Measurements from ENCODE around the gene ATP11A. TPM values are rescaled to one million over a fixed set of nuclear protein-coding genes. Genes with fewer than 3 reads are reported as not detected.

ATP11A gene
- total and polyA plus RNA-seq, 4 donors, result 3.1 to 68.1 (median 28.6) TPM

- Histone ChIP-seq H3K27me3 (ENCODE audit: control insufficient read depth in 1 of 2, insufficient read depth in 2 of 2, low read length in 1 of 2) (no peaks in the 10 kb centered on the region), H3K4me3 (ENCODE audit: low read length in 2 of 2) (no peak overlapping the region), H3K27ac (ENCODE audit: low read depth in 1 of 2, low read length in 2 of 2) (no peak overlapping the region), H3K36me3 (ENCODE audit: control insufficient read depth in 1 of 2, insufficient read depth in 2 of 2, low read length in 1 of 2) (peaks cover 0 to 8% of the 10 kb centered on the region in 2 donors), H3K9me3 (ENCODE audit: control insufficient read depth, low read length) (no peaks in the 10 kb centered on the region), H3K4me1 (ENCODE audit: control insufficient read depth in 1 of 2, insufficient read depth in 2 of 2, low read length in 2 of 2) (no peaks in the 10 kb centered on the region)
- DNase-seq (no peak), ATAC-seq (ENCODE audit: low FRiP score) (no peak)
- 94 to 97% methylated on average over 19 of the region's 19 CpGs for WGBS, 2 donors
- intact Hi-C loops (cut with DNase I), result no loop called here
Observed at GRCh38 chr13:112828082-112828699, 138.4 kb downstream of the ATP11A start.

GRCh38 chr13:112828756-112829155 is 138.9 kb downstream of the ATP11A start:
- 93 to 96% methylated on average over 15 of the region's 15 CpGs for WGBS, 2 donors
- Histone ChIP-seq H3K4me1 (ENCODE audit: control insufficient read depth in 1 of 2, insufficient read depth in 2 of 2, low read length in 2 of 2) (no peaks in the 10 kb centered on the region), H3K9me3 (ENCODE audit: control insufficient read depth, low read length) (no peaks in the 10 kb centered on the region), H3K4me3 (ENCODE audit: low read length in 2 of 2) (no peak overlapping the region), H3K27me3 (ENCODE audit: control insufficient read depth in 1 of 2, insufficient read depth in 2 of 2, low read length in 1 of 2) (no peaks in the 10 kb centered on the region), H3K36me3 (ENCODE audit: control insufficient read depth in 1 of 2, insufficient read depth in 2 of 2, low read length in 1 of 2) (peaks cover 0 to 8% of the 10 kb centered on the region in 2 donors), H3K27ac (ENCODE audit: low read depth in 1 of 2, low read length in 2 of 2) (no peak overlapping the region)
- intact Hi-C loops (cut with DNase I), result no loop called here
- ATAC-seq (ENCODE audit: low FRiP score) (no peak), DNase-seq (peak in 1 of 2 donors; percentile 48)

- WGBS, 2 donors, result 95 to 98% methylated on average over 21 of the region's 21 CpGs
- Histone ChIP-seq H3K4me1 (ENCODE audit: control insufficient read depth in 1 of 2, insufficient read depth in 2 of 2, low read length in 2 of 2) (no peaks in the 10 kb centered on the region), H3K27me3 (ENCODE audit: control insufficient read depth in 1 of 2, insufficient read depth in 2 of 2, low read length in 1 of 2) (no peaks in the 10 kb centered on the region), H3K27ac (ENCODE audit: low read depth in 1 of 2, low read length in 2 of 2) (no peak overlapping the region), H3K36me3 (ENCODE audit: control insufficient read depth in 1 of 2, insufficient read depth in 2 of 2, low read length in 1 of 2) (peaks cover 0 to 6% of the 10 kb centered on the region in 2 donors), H3K4me3 (ENCODE audit: low read length in 2 of 2) (no peak overlapping the region), H3K9me3 (ENCODE audit: control insufficient read depth, low read length) (no peaks in the 10 kb centered on the region)
- DNase-seq (peak in 1 of 2 donors; percentile 35), ATAC-seq (ENCODE audit: low FRiP score) (no peak)
- intact Hi-C loops (cut with DNase I), result no loop called here
Observed at GRCh38 chr13:112831196-112831595, 141.4 kb downstream of the ATP11A start.

- Histone ChIP-seq H3K9me3 (ENCODE audit: control insufficient read depth, low read length) (no peaks in the 10 kb centered on the region), H3K36me3 (ENCODE audit: control insufficient read depth in 1 of 2, insufficient read depth in 2 of 2, low read length in 1 of 2) (peaks cover 0 to 6% of the 10 kb centered on the region in 2 donors), H3K4me3 (ENCODE audit: low read length in 2 of 2) (no peak overlapping the region), H3K27ac (ENCODE audit: low read depth in 1 of 2, low read length in 2 of 2) (no peak overlapping the region), H3K27me3 (ENCODE audit: control insufficient read depth in 1 of 2, insufficient read depth in 2 of 2, low read length in 1 of 2) (no peaks in the 10 kb centered on the region), H3K4me1 (ENCODE audit: control insufficient read depth in 1 of 2, insufficient read depth in 2 of 2, low read length in 2 of 2) (no peaks in the 10 kb centered on the region)
- ATAC-seq (ENCODE audit: low FRiP score) (no peak), DNase-seq (peak in 1 of 2 donors; percentile 22)
- intact Hi-C loops (cut with DNase I), result no loop called here
- WGBS, 2 donors, result 93 to 96% methylated on average over 13 of the region's 13 CpGs
Observed at GRCh38 chr13:112831801-112832200, 142.0 kb downstream of the ATP11A start.

- Histone ChIP-seq H3K4me1 (ENCODE audit: control insufficient read depth in 1 of 2, insufficient read depth in 2 of 2, low read length in 2 of 2) (no peaks in the 10 kb centered on the region), H3K36me3 (ENCODE audit: control insufficient read depth in 1 of 2, insufficient read depth in 2 of 2, low read length in 1 of 2) (peaks cover 0 to 6% of the 10 kb centered on the region in 2 donors), H3K9me3 (ENCODE audit: control insufficient read depth, low read length) (no peaks in the 10 kb centered on the region), H3K27me3 (ENCODE audit: control insufficient read depth in 1 of 2, insufficient read depth in 2 of 2, low read length in 1 of 2) (no peaks in the 10 kb centered on the region), H3K4me3 (ENCODE audit: low read length in 2 of 2) (no peak overlapping the region), H3K27ac (ENCODE audit: low read depth in 1 of 2, low read length in 2 of 2) (no peak overlapping the region)
- no peak for ATAC-seq (ENCODE audit: low FRiP score)
- intact Hi-C loops (cut with DNase I), result no loop called here
- peak in 1 of 2 donors; percentile 67 for DNase-seq
- 91 to 94% methylated on average over 23 of the region's 23 CpGs for WGBS, 2 donors
Observed at GRCh38 chr13:112832811-112833210, 143.0 kb downstream of the ATP11A start.

GRCh38 chr13:112833551-112834257 is 143.9 kb downstream of the ATP11A start:
- Histone ChIP-seq H3K4me3 (ENCODE audit: low read length in 2 of 2) (no peak overlapping the region), H3K36me3 (ENCODE audit: control insufficient read depth in 1 of 2, insufficient read depth in 2 of 2, low read length in 1 of 2) (peaks cover 0 to 6% of the 10 kb centered on the region in 2 donors), H3K9me3 (ENCODE audit: control insufficient read depth, low read length) (no peaks in the 10 kb centered on the region), H3K4me1 (ENCODE audit: control insufficient read depth in 1 of 2, insufficient read depth in 2 of 2, low read length in 2 of 2) (no peaks in the 10 kb centered on the region), H3K27ac (ENCODE audit: low read depth in 1 of 2, low read length in 2 of 2) (no peak overlapping the region), H3K27me3 (ENCODE audit: control insufficient read depth in 1 of 2, insufficient read depth in 2 of 2, low read length in 1 of 2) (no peaks in the 10 kb centered on the region)
- WGBS, 2 donors, result 95% methylated on average over 25 of the region's 25 CpGs
- ATAC-seq (ENCODE audit: low FRiP score), result no peak
- intact Hi-C loops (cut with DNase I), result no loop called here
- peak in 1 of 2 donors; percentile 67 for DNase-seq

- Histone ChIP-seq H3K4me3 (ENCODE audit: low read length in 2 of 2) (no peak overlapping the region), H3K27me3 (ENCODE audit: control insufficient read depth in 1 of 2, insufficient read depth in 2 of 2, low read length in 1 of 2) (no peaks in the 10 kb centered on the region), H3K27ac (ENCODE audit: low read depth in 1 of 2, low read length in 2 of 2) (no peak overlapping the region), H3K9me3 (ENCODE audit: control insufficient read depth, low read length) (no peaks in the 10 kb centered on the region), H3K36me3 (ENCODE audit: control insufficient read depth in 1 of 2, insufficient read depth in 2 of 2, low read length in 1 of 2) (peaks cover 0 to 6% of the 10 kb centered on the region in 2 donors), H3K4me1 (ENCODE audit: control insufficient read depth in 1 of 2, insufficient read depth in 2 of 2, low read length in 2 of 2) (no peaks in the 10 kb centered on the region)
- WGBS, 2 donors, result 90 to 92% methylated on average over 16 of the region's 16 CpGs
- intact Hi-C loops (cut with DNase I), result no loop called here
- DNase-seq, result peak in 1 of 2 donors; percentile 71
- ATAC-seq (ENCODE audit: low FRiP score), result no peak
Observed at GRCh38 chr13:112835344-112835743, 145.5 kb downstream of the ATP11A start.

GRCh38 chr13:112835796-112836195 is 146.0 kb downstream of the ATP11A start:
- intact Hi-C loops (cut with DNase I), result no loop called here
- no peak overlapping the region for H3K27ac ChIP-seq (ENCODE audit: low read depth in 1 of 2, low read length in 2 of 2)
- H3K4me3 ChIP-seq (ENCODE audit: low read length in 2 of 2), result no peak overlapping the region
- H3K4me1 ChIP-seq (ENCODE audit: control insufficient read depth in 1 of 2, insufficient read depth in 2 of 2, low read length in 2 of 2), result no peaks in the 10 kb centered on the region
- WGBS, 2 donors, result 91 to 94% methylated on average over 10 of the region's 10 CpGs
- no peaks in the 10 kb centered on the region for H3K27me3 ChIP-seq (ENCODE audit: control insufficient read depth in 1 of 2, insufficient read depth in 2 of 2, low read length in 1 of 2)
- ATAC-seq (ENCODE audit: low FRiP score) (no peak), DNase-seq (peak in 1 of 2 donors; percentile 73)
- no peaks in the 10 kb centered on the region for H3K9me3 ChIP-seq (ENCODE audit: control insufficient read depth, low read length)
- H3K36me3 ChIP-seq (ENCODE audit: control insufficient read depth in 1 of 2, insufficient read depth in 2 of 2, low read length in 1 of 2), result peaks cover 0 to 6% of the 10 kb centered on the region in 2 donors

GRCh38 chr13:112836940-112837339 is 147.1 kb downstream of the ATP11A start:
- H3K4me1 ChIP-seq (ENCODE audit: control insufficient read depth in 1 of 2, insufficient read depth in 2 of 2, low read length in 2 of 2), result no peaks in the 10 kb centered on the region
- intact Hi-C loops (cut with DNase I), result no loop called here
- H3K27me3 ChIP-seq (ENCODE audit: control insufficient read depth in 1 of 2, insufficient read depth in 2 of 2, low read length in 1 of 2), result no peaks in the 10 kb centered on the region
- ATAC-seq (ENCODE audit: low FRiP score) (no peak), DNase-seq (peak in 1 of 2 donors; percentile 69)
- H3K4me3 ChIP-seq (ENCODE audit: low read length in 2 of 2), result no peak overlapping the region
- no peaks in the 10 kb centered on the region for H3K9me3 ChIP-seq (ENCODE audit: control insufficient read depth, low read length)
- no peak overlapping the region for H3K27ac ChIP-seq (ENCODE audit: low read depth in 1 of 2, low read length in 2 of 2)
- WGBS, 2 donors, result 88 to 89% methylated on average over 12 of the region's 12 CpGs
- H3K36me3 ChIP-seq (ENCODE audit: control insufficient read depth in 1 of 2, insufficient read depth in 2 of 2, low read length in 1 of 2), result peaks cover 0 to under 1% of the 10 kb centered on the region in 2 donors

Data from aorta (tissue), 5 donors.